ENCODE results near the gene SSPN.
A peak's percentile ranks its signal among the peaks of the same experiment; 100 is the strongest.

SSPN gene

DNA sequence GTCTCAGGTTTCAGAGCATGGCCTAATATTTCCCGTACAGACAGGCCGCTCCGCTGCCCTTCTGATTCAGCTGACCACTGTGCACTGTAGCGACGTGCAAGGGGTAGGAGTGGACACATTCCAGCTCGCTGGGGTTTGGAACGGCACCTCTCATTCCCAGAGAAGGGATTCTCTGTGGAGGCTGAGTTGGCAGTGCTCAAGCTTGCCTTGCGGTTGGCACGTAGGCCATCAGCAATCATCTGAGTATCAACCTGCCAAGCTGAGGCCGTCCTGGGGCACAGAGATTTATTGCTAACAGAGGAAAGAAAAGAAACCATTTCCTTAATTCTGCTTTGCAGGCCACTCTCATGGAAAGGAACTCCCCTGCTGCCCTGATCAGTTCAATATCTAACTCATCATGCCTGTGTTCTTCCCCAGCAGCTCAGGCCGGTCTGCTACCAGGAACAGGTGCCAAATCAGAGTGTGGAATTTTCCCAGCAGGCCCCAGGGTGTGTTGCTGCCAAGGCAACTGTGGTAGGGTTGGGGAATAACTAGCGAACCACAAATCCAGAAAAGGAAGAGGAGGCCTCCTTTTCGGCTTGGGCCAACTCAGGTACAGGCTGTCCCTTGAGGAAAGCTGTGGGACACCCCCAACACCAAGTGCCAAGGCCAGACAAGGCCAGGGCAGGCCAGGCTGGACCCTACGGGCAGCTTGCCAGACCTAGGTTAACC lies 92.5 kb downstream of the SSPN start:
- in situ Hi-C loops (cut with HindIII; ENCODE audit: low pct_unique_long_range_greater_than_20kb, low sequenced_read_pairs) = no loop called here
- TF ChIP-seq JUND (IDR thresholded peaks at IDR 0.05; ENCODE audit: low read depth) = no peak
- DNase-seq (ENCODE audit: low read depth in 1 of 2, low spot score in 1 of 2) = peak in 1 of 2 experiments; percentile 49

DNA sequence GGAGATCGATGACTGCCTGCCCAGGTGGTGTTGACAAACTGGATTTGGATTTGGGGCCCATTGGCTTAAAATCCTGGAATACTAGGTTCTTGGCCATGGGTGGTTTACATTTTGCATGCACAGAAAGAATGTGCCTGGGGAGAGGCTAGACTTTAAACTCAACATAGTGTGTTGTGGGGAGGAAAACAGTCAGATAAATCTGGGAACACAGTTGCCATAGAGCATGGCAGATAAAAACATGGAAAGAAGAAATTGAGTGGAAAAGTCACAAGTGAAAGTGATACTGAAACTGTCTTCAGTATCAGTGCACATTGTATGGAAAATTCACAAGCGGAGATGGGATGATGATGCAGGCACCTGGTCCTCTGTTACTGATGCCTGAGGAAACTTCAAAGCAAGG lies 95.2 kb downstream of the SSPN start:
- no peak for TF ChIP-seq JUND (IDR thresholded peaks at IDR 0.05; ENCODE audit: low read depth)
- no peak for DNase-seq (ENCODE audit: low read depth in 1 of 2, low spot score in 1 of 2)
- in situ Hi-C loops (cut with HindIII; ENCODE audit: low pct_unique_long_range_greater_than_20kb, low sequenced_read_pairs) = no loop called here

GRCh38 chr12:26292596-26292995 lies 97.2 kb downstream of the SSPN start:
- DNase-seq (ENCODE audit: low read depth in 1 of 2, low spot score in 1 of 2) = no peak
- in situ Hi-C loops (cut with HindIII; ENCODE audit: low pct_unique_long_range_greater_than_20kb, low sequenced_read_pairs) = no loop called here
- TF ChIP-seq JUND (IDR thresholded peaks at IDR 0.05; ENCODE audit: low read depth) = no peak

GRCh38 chr12:26293612-26294011 lies 98.2 kb downstream of the SSPN start:
- no peak for DNase-seq (ENCODE audit: low read depth in 1 of 2, low spot score in 1 of 2)
- in situ Hi-C loops (cut with HindIII; ENCODE audit: low pct_unique_long_range_greater_than_20kb, low sequenced_read_pairs) = no loop called here
- no peak for TF ChIP-seq JUND (IDR thresholded peaks at IDR 0.05; ENCODE audit: low read depth)

GRCh38 chr12:26295001-26295400 lies 99.6 kb downstream of the SSPN start:
- in situ Hi-C loops (cut with HindIII; ENCODE audit: low pct_unique_long_range_greater_than_20kb, low sequenced_read_pairs) = no loop called here
- DNase-seq (ENCODE audit: low read depth in 1 of 2, low spot score in 1 of 2) = no peak
- TF ChIP-seq JUND (IDR thresholded peaks at IDR 0.05; ENCODE audit: low read depth) = no peak

DNA sequence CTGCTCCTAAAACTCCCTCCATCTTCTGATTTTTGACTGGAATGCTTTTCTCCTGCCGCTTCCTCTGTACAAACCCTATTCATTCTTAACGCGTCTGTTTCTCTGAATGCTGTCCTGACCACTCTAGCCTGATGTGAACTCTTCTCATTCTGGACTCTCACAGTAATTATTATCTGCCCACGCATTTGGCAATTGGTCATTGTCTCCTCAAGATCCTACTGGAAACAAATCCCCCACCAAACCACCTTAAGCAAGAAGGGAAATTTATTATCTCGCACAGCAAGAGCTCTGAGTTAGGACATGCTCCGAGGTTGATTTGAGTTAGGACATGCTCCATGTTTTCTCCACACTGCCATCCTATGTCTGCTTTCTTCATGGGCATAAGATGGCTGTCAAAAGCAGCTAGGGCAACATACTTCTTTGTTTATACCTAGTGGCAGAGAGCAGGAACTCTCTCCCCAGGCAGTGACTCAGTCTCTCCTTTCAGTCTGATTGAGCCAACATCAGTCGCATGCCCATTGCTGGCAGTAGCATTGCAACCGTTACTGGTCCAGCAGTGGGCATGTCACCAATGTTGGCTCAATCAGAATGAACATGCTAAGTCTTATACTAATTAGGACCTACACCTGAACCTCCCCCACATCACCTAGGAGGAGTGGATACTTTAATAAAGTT lies 102.2 kb downstream of the SSPN start:
- DNase-seq (ENCODE audit: low read depth in 1 of 2, low spot score in 1 of 2) = no peak

GRCh38 chr12:26298785-26299621 lies 103.6 kb downstream of the SSPN start:
- DNase-seq (ENCODE audit: low read depth in 1 of 2, low spot score in 1 of 2) = no peak
- TF ChIP-seq JUND (IDR thresholded peaks at IDR 0.05; ENCODE audit: low read depth) = no peak
- in situ Hi-C loops (cut with HindIII; ENCODE audit: low pct_unique_long_range_greater_than_20kb, low sequenced_read_pairs) = no loop called here

More for the DNA sequence above, 102.2 kb downstream of the SSPN start:
- no peak for TF ChIP-seq JUND (IDR thresholded peaks at IDR 0.05; ENCODE audit: low read depth)
- in situ Hi-C loops (cut with HindIII; ENCODE audit: low pct_unique_long_range_greater_than_20kb, low sequenced_read_pairs) = no loop called here

GRCh38 chr12:26299751-26300150 lies 104.4 kb downstream of the SSPN start:
- in situ Hi-C loops (cut with HindIII; ENCODE audit: low pct_unique_long_range_greater_than_20kb, low sequenced_read_pairs) = no loop called here
- no peak for TF ChIP-seq JUND (IDR thresholded peaks at IDR 0.05; ENCODE audit: low read depth)
- DNase-seq (ENCODE audit: low read depth in 1 of 2, low spot score in 1 of 2) = no peak
